H1 (cell line): ENCODE results near the gene PCDHA1.

Experiments used
- CHD2 ChIP-seq: IDR thresholded peaks from 2 replicates; pipeline ENCODE4 v1.6.1; 2012; ENCODE audit warnings: low read length, improper control_type of control experiment
- POLR2A ChIP-seq, 2 experiments: IDR thresholded peaks; 1 replicate in 1 of 2; 2 replicates in 1 of 2; pipeline ENCODE4 v1.6.1; 2011; ENCODE audit warnings: low read depth in 2 of 2, low read length in 2 of 2, mild to moderate bottlenecking in 2 of 2; ENCODE audit errors: control extremely low read depth in 1 of 2

GRCh38 chr5:141050622-141051520 is 264.9 kb downstream of the PCDHA1 start, which contains the start of gene PCDHB1:
- TF ChIP-seq CHD2 (no peak), POLR2A (IDR thresholded peaks at IDR 0.05; ENCODE audit: control extremely low read depth in 1 of 2, low read depth in 2 of 2, low read length in 2 of 2) (no peak)
